GM12878 (cell line): ENCODE results near the gene MSRB1. TPM values are rescaled to one million over a fixed set of nuclear protein-coding genes. Genes with fewer than 3 reads are reported as not detected.

Experiments used
- ATAC-seq: fragments of 200-7000 bp; cut with Tn5 transposase; 3 replicates; pipeline ENCODE4 v1.9.1; 2020; ENCODE audit warnings: mild to moderate bottlenecking, moderate library complexity
- BruUV-seq: library from RNA; stranded (reverse); fragments of 400-500 nt; replicated peaks from 2 replicates; lab custom pipeline; 2021; lab: Mats Ljungman, UMichigan
- CTCF ChIA-PET: fragments of 300-600 bp; sonication (Branson Sonifier 250); formaldehyde crosslinking; extraction: SDS; loops from one replicate; lab custom pipeline; 2021; ENCODE audit warnings: inconsistent platforms; lab: Yijun Ruan, JAX
- POLR2A ChIA-PET: fragments of 350-600 bp; formaldehyde crosslinking; extraction: SDS; loops from one replicate; lab custom pipeline; 2021; ENCODE audit warnings: inconsistent platforms; lab: Charles Lee
- RAD21 ChIA-PET: fragments of 300-600 bp; sonication (Branson Sonifier 250); formaldehyde crosslinking; loops from one replicate; lab custom pipeline; 2023; ENCODE audit warnings: antibody characterized with exemption; ENCODE audit not compliant: unreplicated experiment; lab: Charles Lee
- SMC1A ChIA-PET: fragments of 300-600 bp; sonication (Branson Sonifier 250); formaldehyde crosslinking; loops from one replicate; lab custom pipeline; 2023; ENCODE audit not compliant: unreplicated experiment, uncharacterized antibody; lab: Charles Lee
- DNase-seq: peaks from one replicate; pipeline ENCODE4 v3.0.0-alpha.2; 2011; ENCODE audit warnings: low read depth, low spot score
- FAIRE-seq: peaks from 3 replicates; lab custom pipeline; 2011; peaks lifted over from hg19 to GRCh38; lab: Jason Lieb, UNC
- H2AFZ ChIP-seq: 2 replicates; pipeline ENCODE4 v1.6.0; 2011; ENCODE audit warnings: low read depth, low read length, control low read depth; ENCODE audit not compliant: control insufficient read depth
- H3K27ac ChIP-seq: 2 replicates; pipeline ENCODE4 v1.5.1; 2011; ENCODE audit warnings: control low read depth; ENCODE audit not compliant: control insufficient read depth, insufficient read depth
- H3K27me3 ChIP-seq, 2 experiments: replicated peaks in 1 of 2; 2 replicates each; pipeline versions ENCODE4 v1.6.0 to v1.6.1; 2011; ENCODE audit warnings: low read length in 1 of 2; ENCODE audit not compliant: control insufficient read depth in 2 of 2, insufficient read depth in 2 of 2
- H3K36me3 ChIP-seq, 2 experiments: 2 replicates each; pipeline ENCODE4 v1.5.1; 2011; ENCODE audit warnings: low read length in 1 of 2; ENCODE audit not compliant: control insufficient read depth in 2 of 2, insufficient read depth in 2 of 2
- H3K4me1 ChIP-seq: 2 replicates; pipeline ENCODE4 v1.6.1; 2011; ENCODE audit warnings: mild to moderate bottlenecking, low read length, moderate library complexity, mixed read lengths; ENCODE audit not compliant: control insufficient read depth, insufficient read depth
- H3K4me2 ChIP-seq: 2 replicates; pipeline ENCODE4 v1.6.0; 2011; ENCODE audit warnings: control low read depth; ENCODE audit not compliant: control insufficient read depth, insufficient read depth
- H3K4me3 ChIP-seq: fragments of 200-600 bp; sonication (generic); 2 replicates; pipeline ENCODE4 v1.5.1; 2016
- H3K79me2 ChIP-seq: 2 replicates; pipeline ENCODE4 v1.6.0; 2011; ENCODE audit warnings: low read length; ENCODE audit not compliant: control insufficient read depth, insufficient read depth
- H3K9ac ChIP-seq: 2 replicates; pipeline ENCODE4 v1.8.0; 2011; ENCODE audit warnings: low read length, control low read depth, mixed read lengths; ENCODE audit not compliant: control insufficient read depth, insufficient read depth
- H3K9me3 ChIP-seq: replicated peaks from 3 replicates; pipeline ENCODE4 v1.5.1; 2011; ENCODE audit warnings: mild to moderate bottlenecking, low read length; ENCODE audit not compliant: control insufficient read depth, insufficient read depth
- H4K20me1 ChIP-seq: 2 replicates; pipeline ENCODE4 v1.6.0; 2011; ENCODE audit not compliant: control insufficient read depth, insufficient read depth
- BCL3 ChIP-seq: IDR thresholded peaks from 2 replicates; pipeline ENCODE4 v1.6.1; 2011; ENCODE audit warnings: borderline replicate concordance, low read depth, mild to moderate bottlenecking, moderate library complexity, low read length; ENCODE audit not compliant: insufficient read depth, poor library complexity, severe bottlenecking
- EED ChIP-seq: sonication (generic); IDR thresholded peaks from 2 replicates; pipeline ENCODE4 v1.6.1; 2016; ENCODE audit warnings: antibody characterized with exemption, low read depth
- NR2C2 ChIP-seq: IDR thresholded peaks from 2 replicates; pipeline ENCODE4 v1.6.1; 2011; ENCODE audit warnings: borderline replicate concordance, low read depth; ENCODE audit not compliant: control insufficient read depth, insufficient read length
- POLR2A ChIP-seq: IDR thresholded peaks from 2 replicates; pipeline ENCODE4 v1.6.1; 2011; ENCODE audit warnings: low read depth, mild to moderate bottlenecking, low read length
- POU2F2 ChIP-seq: IDR thresholded peaks from 3 replicates; pipeline ENCODE4 v1.6.1; 2011; ENCODE audit warnings: low read depth, mild to moderate bottlenecking, low read length, borderline replicate concordance
- RBBP5 ChIP-seq: fragments of 200-600 bp; sonication (generic); conservative IDR thresholded peaks from 2 replicates; pipeline ENCODE4 v1.6.1; 2016
- RELB ChIP-seq: fragments of 450-650 bp; IDR thresholded peaks from 2 replicates; pipeline ENCODE4 v1.6.1; 2017; ENCODE audit warnings: low read depth, mild to moderate bottlenecking, moderate library complexity
- REST ChIP-seq: IDR thresholded peaks from 2 replicates; pipeline ENCODE4 v1.6.1; 2012; ENCODE audit warnings: mild to moderate bottlenecking, low read depth, low read length
- SMAD5 ChIP-seq: IDR thresholded peaks from 2 replicates; pipeline ENCODE4 v1.6.1; 2016; ENCODE audit warnings: antibody characterized with exemption, low read depth
- ZBTB11 ChIP-seq: fragments of 450-650 bp; formaldehyde crosslinking; IDR thresholded peaks from 2 replicates; pipeline ENCODE4 v1.5.0; 2022; ENCODE audit warnings: mild to moderate bottlenecking, missing genetic modification characterization
- WGBS: methylation state at CpG from one replicate; pipeline ENCODE4 v1.1.6; 2016; ENCODE audit warnings: low lambda C conversion rate; ENCODE audit not compliant: insufficient replicate concordance, insufficient coverage; ENCODE audit errors: missing lambda C conversion rate; 5-methylcytosine and 5-hydroxymethylcytosine counted together
- in situ Hi-C: fragments of 300-500 bp; cut with MboI; formaldehyde crosslinking; loops from 9 replicates; pipeline ENCODE4 v1.14.3; 2018; ENCODE audit warnings: mixed read lengths
- intact Hi-C: fragments of 100-400 bp; cut with micrococcal nuclease; formaldehyde crosslinking; loops from one replicate; pipeline ENCODE4 v1.14.2; 2022; ENCODE audit not compliant: unreplicated experiment
- polyA plus RNA-seq, 11 experiments: library from polyadenylated mRNA; depleted of rRNA in 4 of 11; unstranded in 6 of 11; stranded (reverse) in 5 of 11; fragments of >200 nt; fragmentation: Nextera tagmentation in 4 of 11; fragmentation: Illumina TruSeq in 1 of 11; extraction: Ambion mirVana in 4 of 11; extraction: Trizol in 1 of 11; gene quantifications; 1 replicate in 1 of 11; 2 replicates in 10 of 11; pipeline versions ENCODE4 v1.2.1 to v1.2.3, GENCODE V29; 2011 to 2016; ENCODE audit warnings: inconsistent platforms in 2 of 11, missing spikeins in 2 of 11, low read depth in 1 of 11
- total RNA-seq, 4 experiments: library from RNA; depleted of rRNA in 3 of 4; stranded (reverse); fragments of >200 nt in 3 of 4; fragmentation: Illumina TruSeq in 1 of 4; extraction: Trizol in 1 of 4; gene quantifications; 2 replicates each; pipeline versions ENCODE4 v1.2.1 to v1.2.3, GENCODE V29; 2013 to 2021

Gene MSRB1
- total and polyA plus RNA-seq, 10 of the 15 experiments (the other 5 are each of a cell fraction or from before 2014, with no cell fraction given) = 5.1 to 48.6 (median 25.7) TPM

GRCh38 chr16:1991135-1991551, 48.1 kb upstream of the MSRB1 start (continued):
- TF ChIP-seq RELB (0 out of 2 replicates have a peak, but pooled peaks have one; percentile 0), SMAD5 (no peak)

- peaks cover 1% of the 10 kb centered on the region; the same call in 1 of the 3 replicates for H3K9me3 ChIP-seq
- peak overlapping the region; percentile 39; the same call in 1 of the 2 replicates for H3K27ac ChIP-seq
- TF ChIP-seq NR2C2 (no peak), POLR2A (no peak), POU2F2 (no peak), REST (no peak), EED (no peak), BCL3 (no peak), RBBP5 (no peak), ZBTB11 (CRISPR knock-in tag) (no peak)
Measured at GRCh38 chr16:1990351-1991134, 47.5 kb upstream of the MSRB1 start.

More at GRCh38 chr16:1990351-1991134, 47.5 kb upstream of the MSRB1 start:
- Histone ChIP-seq H3K9ac (peak overlapping the region; percentile 27), H2AFZ (peak overlapping the region; percentile 13), H3K27me3 (no peaks in the 10 kb centered on the region), H3K4me2 (peak overlapping the region; percentile 98), H4K20me1 (no peaks in the 10 kb centered on the region), H3K36me3 (peaks cover 5 to 6% of the 10 kb centered on the region in 2 experiments; a peak in 3 of 4 replicates), H3K79me2 (no peaks in the 10 kb centered on the region; the same call in 1 of the 2 replicates), H3K4me1 (peaks cover 33% of the 10 kb centered on the region), H3K4me3 (peak overlapping the region; percentile 65)
- ChIA-PET CTCF (interaction anchor here (0.9 to 6.5 kb wide), 3 partner anchors 9 to 26 kb away, joined by 3 to 54 read pairs (median 5); partner anchors contain the start of genes NOXO1 and RPS2), POLR2A (interaction anchor here (0.6 to 3.3 kb wide), 7 partner anchors 9 to 314 kb away, joined by 3 to 18 read pairs (median 13); partner anchors contain the start of genes NOXO1, RNF151, RPS2 and TBL3), RAD21 (interaction anchor here (0.8 to 1.9 kb wide), 6 partner anchors 9 to 150 kb away, joined by 3 to 12 read pairs (median 3); partner anchors contain the start of genes NOXO1 and RPS2), SMC1A (no interaction called here)
- under 1% methylated on average over 44 of the region's 50 CpGs for WGBS
- FAIRE-seq (peak; percentile 18), DNase-seq (no peak), ATAC-seq (peak; percentile 37)
- BruUV-seq = no TSS peak
- intact Hi-C loops = no loop called here
- in situ Hi-C loops = no loop called here
